GM12892 (cell line): ENCODE data around the gene DDA1.

Source experiments
- POLR2A ChIP-seq: IDR thresholded peaks from 2 replicates; pipeline ENCODE4 v1.6.1; 2011; ENCODE audit warnings: low read depth, low read length, control low read depth
- TAF1 ChIP-seq: IDR thresholded peaks from 2 replicates; pipeline ENCODE4 v1.6.1; 2011; ENCODE audit warnings: low read depth, mild to moderate bottlenecking, control low read depth, low read length, borderline replicate concordance

GRCh38 chr19:17331045-17331558 lies 21.7 kb downstream of the DDA1 start:
- TF ChIP-seq POLR2A (no peak), TAF1 (no peak)
